DND-41 (cell line): ENCODE data around the gene FHOD3.

ENCODE experiments used
- ATAC-seq: fragments of 200-7000 bp; cut with Tn5 transposase; 3 replicates; pipeline ENCODE4 v1.9.1; 2021; ENCODE audit warnings: low read depth; ENCODE audit not compliant: insufficient read depth
- DNase-seq: peaks from one replicate; pipeline ENCODE4 v3.0.0-alpha.2; 2020
- H2AFZ ChIP-seq: 2 replicates; pipeline ENCODE4 v1.6.0; 2012; ENCODE audit warnings: low read depth, low read length
- H3K27ac ChIP-seq: 2 replicates; pipeline ENCODE4 v1.5.1; 2012; ENCODE audit warnings: low read length, inconsistent platforms
- H3K27me3 ChIP-seq: fragments of 200-600 bp; sonication (generic); 2 replicates; pipeline ENCODE4 v1.6.0; 2012; ENCODE audit warnings: low read length, mild to moderate bottlenecking, inconsistent platforms; ENCODE audit not compliant: insufficient read depth, poor library complexity
- H3K36me3 ChIP-seq: 2 replicates; pipeline ENCODE4 v1.5.1; 2012; ENCODE audit warnings: low read length, inconsistent platforms; ENCODE audit not compliant: insufficient read depth
- H3K4me1 ChIP-seq: 2 replicates; pipeline ENCODE4 v1.5.1; 2012; ENCODE audit warnings: mild to moderate bottlenecking, low read length; ENCODE audit not compliant: insufficient read depth
- H3K4me2 ChIP-seq: 2 replicates; pipeline ENCODE4 v1.6.0; 2012; ENCODE audit warnings: mild to moderate bottlenecking, moderate library complexity, low read length, inconsistent platforms; ENCODE audit not compliant: insufficient read depth
- H3K4me3 ChIP-seq, 2 experiments: fragments of 200-600 bp in 1 of 2; shearing (Covaris generic) in 1 of 2; 2 replicates each; pipeline ENCODE4 v1.5.1; 2012 to 2016; ENCODE audit warnings: inconsistent platforms in 2 of 2, low read length in 2 of 2, mild to moderate bottlenecking in 2 of 2, low read depth in 1 of 2, moderate library complexity in 1 of 2
- H3K79me2 ChIP-seq: 2 replicates; pipeline ENCODE4 v1.6.0; 2012; ENCODE audit warnings: low read length, inconsistent platforms; ENCODE audit not compliant: insufficient read depth
- H3K9ac ChIP-seq: 2 replicates; pipeline ENCODE4 v1.6.0; 2012; ENCODE audit warnings: low read depth, mild to moderate bottlenecking, inconsistent platforms, low read length, moderate library complexity
- H3K9me3 ChIP-seq: 2 replicates; pipeline ENCODE4 v1.5.1; 2012; ENCODE audit warnings: low read length, moderate library complexity, mild to moderate bottlenecking, inconsistent platforms; ENCODE audit not compliant: insufficient read depth, severe bottlenecking
- H4K20me1 ChIP-seq: 2 replicates; pipeline ENCODE4 v1.6.0; 2012; ENCODE audit warnings: low read length; ENCODE audit not compliant: insufficient read depth
- EZH2 ChIP-seq: IDR thresholded peaks from 3 replicates; pipeline ENCODE4 v1.6.1; 2012; ENCODE audit warnings: borderline replicate concordance, low read depth, mild to moderate bottlenecking, moderate library complexity, low read length, inconsistent platforms; ENCODE audit not compliant: severe bottlenecking
- TF ChIP-seq, protein P1 (sequence below): IDR thresholded peaks from 2 replicates; pipeline ENCODE4 v1.5.1; 2012; ENCODE audit warnings: borderline replicate concordance, low read length, moderate library complexity, mild to moderate bottlenecking; ENCODE audit not compliant: poor library complexity, severe bottlenecking; ENCODE audit errors: extremely low read depth

Gene FHOD3

DNA sequence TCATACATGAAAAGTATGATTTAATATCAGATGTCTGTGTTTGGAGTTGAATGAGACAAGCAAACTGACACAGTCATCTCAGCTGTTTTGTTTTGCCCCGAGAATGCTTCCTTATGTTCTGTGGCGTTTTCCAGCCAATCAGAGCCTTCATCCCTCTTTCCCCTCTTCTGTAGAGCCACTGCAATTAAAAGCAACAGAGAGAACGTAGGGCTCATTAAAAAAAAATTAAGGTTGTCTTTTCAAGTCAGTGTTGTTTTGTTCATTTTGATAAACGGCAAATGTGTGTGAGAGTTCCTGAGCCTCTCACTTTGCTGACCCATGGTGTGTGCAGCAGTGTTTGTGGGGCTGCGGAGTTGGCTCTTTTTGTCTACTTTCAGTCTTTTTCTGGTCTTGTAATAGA lies 216.0 kb downstream of the FHOD3 start:
- Histone ChIP-seq H3K4me1 (no peaks in the 10 kb centered on the region), H4K20me1 (no peaks in the 10 kb centered on the region), H3K36me3 (no peaks in the 10 kb centered on the region), H3K4me2 (no peak overlapping the region), H3K9ac (no peak overlapping the region), H2AFZ (no peak overlapping the region), H3K27me3 (peaks cover 14% of the 10 kb centered on the region), H3K79me2 (no peaks in the 10 kb centered on the region), H3K4me3 (no peak overlapping the region), H3K9me3 (no peaks in the 10 kb centered on the region), H3K27ac (no peak overlapping the region)
- ATAC-seq: no peak
- no peak for TF ChIP-seq EZH2
- TF ChIP-seq, protein P1, sequence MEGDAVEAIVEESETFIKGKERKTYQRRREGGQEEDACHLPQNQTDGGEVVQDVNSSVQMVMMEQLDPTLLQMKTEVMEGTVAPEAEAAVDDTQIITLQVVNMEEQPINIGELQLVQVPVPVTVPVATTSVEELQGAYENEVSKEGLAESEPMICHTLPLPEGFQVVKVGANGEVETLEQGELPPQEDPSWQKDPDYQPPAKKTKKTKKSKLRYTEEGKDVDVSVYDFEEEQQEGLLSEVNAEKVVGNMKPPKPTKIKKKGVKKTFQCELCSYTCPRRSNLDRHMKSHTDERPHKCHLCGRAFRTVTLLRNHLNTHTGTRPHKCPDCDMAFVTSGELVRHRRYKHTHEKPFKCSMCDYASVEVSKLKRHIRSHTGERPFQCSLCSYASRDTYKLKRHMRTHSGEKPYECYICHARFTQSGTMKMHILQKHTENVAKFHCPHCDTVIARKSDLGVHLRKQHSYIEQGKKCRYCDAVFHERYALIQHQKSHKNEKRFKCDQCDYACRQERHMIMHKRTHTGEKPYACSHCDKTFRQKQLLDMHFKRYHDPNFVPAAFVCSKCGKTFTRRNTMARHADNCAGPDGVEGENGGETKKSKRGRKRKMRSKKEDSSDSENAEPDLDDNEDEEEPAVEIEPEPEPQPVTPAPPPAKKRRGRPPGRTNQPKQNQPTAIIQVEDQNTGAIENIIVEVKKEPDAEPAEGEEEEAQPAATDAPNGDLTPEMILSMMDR: no peak
- no peak for DNase-seq

GRCh38 chr18:36514778-36515177 lies 217.3 kb downstream of the FHOD3 start:
- Histone ChIP-seq H3K4me3 (no peak overlapping the region), H3K36me3 (no peaks in the 10 kb centered on the region), H4K20me1 (no peaks in the 10 kb centered on the region), H3K9me3 (no peaks in the 10 kb centered on the region), H3K4me1 (no peaks in the 10 kb centered on the region), H3K27me3 (peaks cover 14% of the 10 kb centered on the region), H3K9ac (no peak overlapping the region), H3K4me2 (no peak overlapping the region), H3K27ac (no peak overlapping the region), H2AFZ (no peak overlapping the region), H3K79me2 (no peaks in the 10 kb centered on the region)
- no peak for DNase-seq
- 0 out of 3 replicates have a peak, but pooled peaks have one; percentile 29 for ATAC-seq
- no peak for TF ChIP-seq EZH2
- TF ChIP-seq, protein P1: no peak

DNA sequence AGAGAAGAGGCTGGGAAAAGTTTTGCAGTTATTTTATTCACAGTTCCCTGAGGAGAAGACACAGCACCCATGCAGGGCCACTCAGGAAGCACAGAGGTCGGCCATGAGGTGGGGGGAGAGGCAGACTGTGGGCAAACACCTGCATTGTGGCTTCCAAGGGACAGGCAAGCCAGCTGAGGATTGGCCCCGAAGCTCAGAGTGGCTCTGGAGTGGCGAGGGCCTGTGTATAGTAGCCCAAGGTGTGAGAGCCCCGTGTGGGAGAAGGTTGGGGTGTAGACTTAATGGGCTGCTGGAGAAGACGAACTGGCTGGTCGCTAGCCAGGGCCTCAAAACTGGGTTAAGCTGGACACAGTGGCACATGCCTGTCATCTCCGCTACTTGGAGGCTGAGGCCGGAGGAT lies 218.7 kb downstream of the FHOD3 start:
- H3K36me3 ChIP-seq: no peaks in the 10 kb centered on the region
- H3K9ac ChIP-seq: no peak overlapping the region
- H2AFZ ChIP-seq: no peak overlapping the region
- DNase-seq (no peak), ATAC-seq (no peak)
- no peaks in the 10 kb centered on the region for H3K9me3 ChIP-seq
- H3K27me3 ChIP-seq: peaks cover 17% of the 10 kb centered on the region
- no peaks in the 10 kb centered on the region for H3K4me1 ChIP-seq
- H3K79me2 ChIP-seq: no peaks in the 10 kb centered on the region
- H3K4me2 ChIP-seq: no peak overlapping the region
- no peaks in the 10 kb centered on the region for H4K20me1 ChIP-seq
- TF ChIP-seq, protein P1: no peak
- no peak for TF ChIP-seq EZH2
- H3K27ac ChIP-seq: no peak overlapping the region
- no peak overlapping the region for H3K4me3 ChIP-seq

DNA sequence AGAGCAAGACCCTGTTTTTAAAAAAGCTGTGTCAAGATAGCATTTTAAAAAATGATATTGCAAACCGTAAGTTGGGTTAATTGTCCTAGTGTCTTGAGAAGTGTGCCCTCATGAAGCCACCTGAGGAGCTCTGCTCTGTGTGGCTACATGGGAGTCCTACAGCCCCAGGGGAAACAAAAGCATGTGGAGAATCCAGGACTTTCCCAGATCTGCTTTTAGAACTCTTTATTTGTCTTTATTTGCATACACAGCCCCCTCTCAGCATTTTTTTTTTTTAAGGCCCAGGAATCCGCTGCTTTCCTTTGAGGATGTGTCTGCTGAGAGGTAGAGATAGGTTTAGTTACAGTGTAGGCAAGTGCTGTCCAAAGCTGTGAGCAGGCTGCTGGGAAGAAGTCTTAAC lies 219.2 kb downstream of the FHOD3 start:
- DNase-seq: no peak
- TF ChIP-seq, protein P1: no peak
- TF ChIP-seq EZH2: no peak
- Histone ChIP-seq H2AFZ (no peak overlapping the region), H3K4me1 (no peaks in the 10 kb centered on the region), H3K9me3 (no peaks in the 10 kb centered on the region), H3K27ac (no peak overlapping the region), H3K4me2 (no peak overlapping the region), H3K9ac (no peak overlapping the region), H3K27me3 (peaks cover 17% of the 10 kb centered on the region), H4K20me1 (no peaks in the 10 kb centered on the region), H3K4me3 (no peak overlapping the region), H3K36me3 (no peaks in the 10 kb centered on the region), H3K79me2 (no peaks in the 10 kb centered on the region)
- ATAC-seq: no peak
